GM12878 (cell line): Measurements from ENCODE around the gene CDH4. TPM values are rescaled to one million over a fixed set of nuclear protein-coding genes. Genes with fewer than 3 reads are reported as not detected.

Experiments used
- ATAC-seq: fragments of 200-7000 bp; cut with Tn5 transposase; 3 replicates; pipeline ENCODE4 v1.9.1; 2020; ENCODE audit warnings: mild to moderate bottlenecking, moderate library complexity
- BruUV-seq: library from RNA; stranded (reverse); fragments of 400-500 nt; replicated peaks from 2 replicates; lab custom pipeline; 2021; lab: Mats Ljungman, UMichigan
- CTCF ChIA-PET: fragments of 300-600 bp; sonication (Branson Sonifier 250); formaldehyde crosslinking; extraction: SDS; loops from one replicate; lab custom pipeline; 2021; ENCODE audit warnings: inconsistent platforms; lab: Yijun Ruan, JAX
- POLR2A ChIA-PET: fragments of 350-600 bp; formaldehyde crosslinking; extraction: SDS; loops from one replicate; lab custom pipeline; 2021; ENCODE audit warnings: inconsistent platforms; lab: Charles Lee
- RAD21 ChIA-PET: fragments of 300-600 bp; sonication (Branson Sonifier 250); formaldehyde crosslinking; loops from one replicate; lab custom pipeline; 2023; ENCODE audit warnings: antibody characterized with exemption; ENCODE audit not compliant: unreplicated experiment; lab: Charles Lee
- SMC1A ChIA-PET: fragments of 300-600 bp; sonication (Branson Sonifier 250); formaldehyde crosslinking; loops from one replicate; lab custom pipeline; 2023; ENCODE audit not compliant: unreplicated experiment, uncharacterized antibody; lab: Charles Lee
- DNase-seq: peaks from one replicate; pipeline ENCODE4 v3.0.0-alpha.2; 2011; ENCODE audit warnings: low read depth, low spot score
- FAIRE-seq: peaks from 3 replicates; lab custom pipeline; 2011; peaks lifted over from hg19 to GRCh38; lab: Jason Lieb, UNC
- H2AFZ ChIP-seq: 2 replicates; pipeline ENCODE4 v1.6.0; 2011; ENCODE audit warnings: low read depth, low read length, control low read depth; ENCODE audit not compliant: control insufficient read depth
- H3K27ac ChIP-seq: 2 replicates; pipeline ENCODE4 v1.5.1; 2011; ENCODE audit warnings: control low read depth; ENCODE audit not compliant: control insufficient read depth, insufficient read depth
- H3K27me3 ChIP-seq, 2 experiments: replicated peaks in 1 of 2; 2 replicates each; pipeline versions ENCODE4 v1.6.0 to v1.6.1; 2011; ENCODE audit warnings: low read length in 1 of 2; ENCODE audit not compliant: control insufficient read depth in 2 of 2, insufficient read depth in 2 of 2
- H3K36me3 ChIP-seq, 2 experiments: 2 replicates each; pipeline ENCODE4 v1.5.1; 2011; ENCODE audit warnings: low read length in 1 of 2; ENCODE audit not compliant: control insufficient read depth in 2 of 2, insufficient read depth in 2 of 2
- H3K4me1 ChIP-seq: 2 replicates; pipeline ENCODE4 v1.6.1; 2011; ENCODE audit warnings: mild to moderate bottlenecking, low read length, moderate library complexity, mixed read lengths; ENCODE audit not compliant: control insufficient read depth, insufficient read depth
- H3K4me2 ChIP-seq: 2 replicates; pipeline ENCODE4 v1.6.0; 2011; ENCODE audit warnings: control low read depth; ENCODE audit not compliant: control insufficient read depth, insufficient read depth
- H3K4me3 ChIP-seq: fragments of 200-600 bp; sonication (generic); 2 replicates; pipeline ENCODE4 v1.5.1; 2016
- H3K79me2 ChIP-seq: 2 replicates; pipeline ENCODE4 v1.6.0; 2011; ENCODE audit warnings: low read length; ENCODE audit not compliant: control insufficient read depth, insufficient read depth
- H3K9ac ChIP-seq: 2 replicates; pipeline ENCODE4 v1.8.0; 2011; ENCODE audit warnings: low read length, control low read depth, mixed read lengths; ENCODE audit not compliant: control insufficient read depth, insufficient read depth
- H3K9me3 ChIP-seq: replicated peaks from 3 replicates; pipeline ENCODE4 v1.5.1; 2011; ENCODE audit warnings: mild to moderate bottlenecking, low read length; ENCODE audit not compliant: control insufficient read depth, insufficient read depth
- H4K20me1 ChIP-seq: 2 replicates; pipeline ENCODE4 v1.6.0; 2011; ENCODE audit not compliant: control insufficient read depth, insufficient read depth
- EP300 ChIP-seq, 2 experiments: fragments of 150-350 bp in 1 of 2; IDR thresholded peaks; 2 replicates each; pipeline ENCODE4 v1.6.1; 2011 to 2012; ENCODE audit warnings: low read depth in 2 of 2, low read length in 2 of 2, borderline replicate concordance in 1 of 2, improper control_type of control experiment in 1 of 2, inconsistent platforms in 1 of 2; ENCODE audit not compliant: control insufficient read depth in 1 of 2
- ESRRA ChIP-seq: IDR thresholded peaks from 2 replicates; pipeline ENCODE4 v1.6.1; 2012; ENCODE audit warnings: mild to moderate bottlenecking, low read length, improper control_type of control experiment
- PAX8 ChIP-seq: fragments of 450-650 bp; IDR thresholded peaks from 2 replicates; pipeline ENCODE4 v1.6.1; 2017; ENCODE audit warnings: mild to moderate bottlenecking, moderate library complexity
- SMAD1 ChIP-seq: fragments of 450-650 bp; IDR thresholded peaks from 2 replicates; pipeline ENCODE4 v1.6.1; 2018; ENCODE audit warnings: mild to moderate bottlenecking, low read depth; ENCODE audit not compliant: partially characterized antibody
- SRF ChIP-seq, 2 experiments: IDR thresholded peaks; 2 replicates each; pipeline ENCODE4 v1.6.1; 2011; ENCODE audit warnings: low read depth in 2 of 2, low read length in 2 of 2, mild to moderate bottlenecking in 1 of 2, moderate library complexity in 1 of 2
- ZZZ3 ChIP-seq: IDR thresholded peaks from 2 replicates; pipeline ENCODE4 v1.6.1; 2011; ENCODE audit warnings: low read depth; ENCODE audit not compliant: control insufficient read depth, insufficient read length
- WGBS: methylation state at CpG from one replicate; pipeline ENCODE4 v1.1.6; 2016; ENCODE audit warnings: low lambda C conversion rate; ENCODE audit not compliant: insufficient replicate concordance, insufficient coverage; ENCODE audit errors: missing lambda C conversion rate; 5-methylcytosine and 5-hydroxymethylcytosine counted together
- in situ Hi-C: fragments of 300-500 bp; cut with MboI; formaldehyde crosslinking; loops from 9 replicates; pipeline ENCODE4 v1.14.3; 2018; ENCODE audit warnings: mixed read lengths
- intact Hi-C: fragments of 100-400 bp; cut with micrococcal nuclease; formaldehyde crosslinking; loops from one replicate; pipeline ENCODE4 v1.14.2; 2022; ENCODE audit not compliant: unreplicated experiment
- polyA plus RNA-seq, 11 experiments: library from polyadenylated mRNA; depleted of rRNA in 4 of 11; unstranded in 6 of 11; stranded (reverse) in 5 of 11; fragments of >200 nt; fragmentation: Nextera tagmentation in 4 of 11; fragmentation: Illumina TruSeq in 1 of 11; extraction: Ambion mirVana in 4 of 11; extraction: Trizol in 1 of 11; gene quantifications; 1 replicate in 1 of 11; 2 replicates in 10 of 11; pipeline versions ENCODE4 v1.2.1 to v1.2.3, GENCODE V29; 2011 to 2016; ENCODE audit warnings: inconsistent platforms in 2 of 11, missing spikeins in 2 of 11, low read depth in 1 of 11
- total RNA-seq, 4 experiments: library from RNA; depleted of rRNA in 3 of 4; stranded (reverse); fragments of >200 nt in 3 of 4; fragmentation: Illumina TruSeq in 1 of 4; extraction: Trizol in 1 of 4; gene quantifications; 2 replicates each; pipeline versions ENCODE4 v1.2.1 to v1.2.3, GENCODE V29; 2013 to 2021
- TF ChIP-seq, protein P1 (sequence below): fragments of 450-650 bp; IDR thresholded peaks from 2 replicates; pipeline ENCODE4 v1.6.1; 2017; ENCODE audit warnings: mild to moderate bottlenecking
- TF ChIP-seq, protein P2 (sequence below): IDR thresholded peaks from 2 replicates; pipeline ENCODE4 v1.6.1; 2011; ENCODE audit warnings: borderline replicate concordance, low read depth, mild to moderate bottlenecking, moderate library complexity, mixed read lengths, low read length; ENCODE audit not compliant: insufficient read depth; ENCODE audit errors: extremely low read length

CDH4 gene
- total and polyA plus RNA-seq, 10 of the 15 experiments (the other 5 are each of a cell fraction or from before 2014, with no cell fraction given): not detected

GRCh38 chr20:61643656-61644377 lies 391.8 kb downstream of the CDH4 start:
- H3K4me3 ChIP-seq: no peak overlapping the region
- BruUV-seq: no TSS peak
- DNase-seq (no peak), ATAC-seq (no peak), FAIRE-seq (no peak)
- H3K9ac ChIP-seq: no peak overlapping the region
- ChIA-PET SMC1A (no interaction called here), CTCF (no interaction called here), RAD21 (no interaction called here), POLR2A (no interaction called here)
- no peaks in the 10 kb centered on the region for H3K27me3 ChIP-seq
- no peak overlapping the region for H3K27ac ChIP-seq
- no peaks in the 10 kb centered on the region for H3K36me3 ChIP-seq
- H2AFZ ChIP-seq: no peak overlapping the region
- no peaks in the 10 kb centered on the region for H3K79me2 ChIP-seq
- H3K4me1 ChIP-seq: no peaks in the 10 kb centered on the region
- no peaks in the 10 kb centered on the region for H3K9me3 ChIP-seq
- intact Hi-C loops: no loop called here
- TF ChIP-seq ESRRA (no peak), SRF (IDR thresholded peaks at IDR 0.05; ENCODE audit: low read depth in 2 of 2, low read length in 2 of 2) (no peak), PAX8 (no peak), ZZZ3 (no peak), EP300 (IDR thresholded peaks at IDR 0.05; ENCODE audit: borderline replicate concordance in 1 of 2, control insufficient read depth in 1 of 2, low read depth in 2 of 2, low read length in 2 of 2) (no peak), SMAD1 (no peak)
- TF ChIP-seq, protein P1, sequence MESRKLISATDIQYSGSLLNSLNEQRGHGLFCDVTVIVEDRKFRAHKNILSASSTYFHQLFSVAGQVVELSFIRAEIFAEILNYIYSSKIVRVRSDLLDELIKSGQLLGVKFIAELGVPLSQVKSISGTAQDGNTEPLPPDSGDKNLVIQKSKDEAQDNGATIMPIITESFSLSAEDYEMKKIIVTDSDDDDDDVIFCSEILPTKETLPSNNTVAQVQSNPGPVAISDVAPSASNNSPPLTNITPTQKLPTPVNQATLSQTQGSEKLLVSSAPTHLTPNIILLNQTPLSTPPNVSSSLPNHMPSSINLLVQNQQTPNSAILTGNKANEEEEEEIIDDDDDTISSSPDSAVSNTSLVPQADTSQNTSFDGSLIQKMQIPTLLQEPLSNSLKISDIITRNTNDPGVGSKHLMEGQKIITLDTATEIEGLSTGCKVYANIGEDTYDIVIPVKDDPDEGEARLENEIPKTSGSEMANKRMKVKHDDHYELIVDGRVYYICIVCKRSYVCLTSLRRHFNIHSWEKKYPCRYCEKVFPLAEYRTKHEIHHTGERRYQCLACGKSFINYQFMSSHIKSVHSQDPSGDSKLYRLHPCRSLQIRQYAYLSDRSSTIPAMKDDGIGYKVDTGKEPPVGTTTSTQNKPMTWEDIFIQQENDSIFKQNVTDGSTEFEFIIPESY: no peak
- TF ChIP-seq, protein P2, sequence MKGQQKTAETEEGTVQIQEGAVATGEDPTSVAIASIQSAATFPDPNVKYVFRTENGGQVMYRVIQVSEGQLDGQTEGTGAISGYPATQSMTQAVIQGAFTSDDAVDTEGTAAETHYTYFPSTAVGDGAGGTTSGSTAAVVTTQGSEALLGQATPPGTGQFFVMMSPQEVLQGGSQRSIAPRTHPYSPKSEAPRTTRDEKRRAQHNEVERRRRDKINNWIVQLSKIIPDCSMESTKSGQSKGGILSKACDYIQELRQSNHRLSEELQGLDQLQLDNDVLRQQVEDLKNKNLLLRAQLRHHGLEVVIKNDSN: no peak
- WGBS: 33% methylated on average over 12 of the region's 12 CpGs
- in situ Hi-C loops: no loop called here
- H3K4me2 ChIP-seq: no peak overlapping the region
- H4K20me1 ChIP-seq: no peaks in the 10 kb centered on the region
